Epithelial cell of esophagus (primary cell): ENCODE measurements around the gene MEGF6.
A peak's percentile ranks its signal among the peaks of the same experiment; 100 is the strongest.

Source experiments
- DNase-seq: peaks from one replicate; pipeline ENCODE4 v3.0.0; 2010; ENCODE audit warnings: low read depth
- H3K4me3 ChIP-seq: 2 replicates; pipeline ENCODE4 v1.5.1; 2011; ENCODE audit warnings: mild to moderate bottlenecking, low read length, control low read depth
- TF ChIP-seq, protein P1 (sequence below): IDR thresholded peaks from 2 replicates; pipeline ENCODE4 v1.5.1; 2011; ENCODE audit warnings: low read depth, mild to moderate bottlenecking, low read length, control low read depth, inconsistent platforms; ENCODE audit not compliant: insufficient read depth; ENCODE audit errors: missing control alignments

The MEGF6 gene

DNA sequence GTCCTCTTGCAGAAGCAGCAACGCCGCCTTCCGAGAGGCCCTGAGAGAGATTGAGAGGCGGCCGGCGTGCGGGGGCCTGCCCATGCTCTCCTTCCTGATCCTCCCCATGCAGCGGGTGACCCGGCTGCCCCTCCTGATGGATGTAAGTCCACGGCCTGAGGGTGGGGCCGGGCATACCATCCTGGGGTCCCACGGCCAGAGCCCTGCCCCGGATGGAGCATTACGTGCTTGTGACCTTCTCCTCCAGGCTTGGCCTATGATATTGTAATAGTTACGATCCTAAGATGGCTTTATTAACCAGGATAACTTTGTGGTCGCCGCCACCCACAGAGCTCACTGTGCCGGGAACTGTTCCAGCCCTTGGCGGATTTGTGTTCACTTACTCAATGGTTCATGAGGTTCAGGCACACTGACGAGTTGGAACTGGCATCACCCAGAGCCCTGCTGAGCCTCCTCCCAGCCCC is 137.9 kb downstream of the MEGF6 start:
- peak; percentile 93 for DNase-seq
- TF ChIP-seq, protein P1, sequence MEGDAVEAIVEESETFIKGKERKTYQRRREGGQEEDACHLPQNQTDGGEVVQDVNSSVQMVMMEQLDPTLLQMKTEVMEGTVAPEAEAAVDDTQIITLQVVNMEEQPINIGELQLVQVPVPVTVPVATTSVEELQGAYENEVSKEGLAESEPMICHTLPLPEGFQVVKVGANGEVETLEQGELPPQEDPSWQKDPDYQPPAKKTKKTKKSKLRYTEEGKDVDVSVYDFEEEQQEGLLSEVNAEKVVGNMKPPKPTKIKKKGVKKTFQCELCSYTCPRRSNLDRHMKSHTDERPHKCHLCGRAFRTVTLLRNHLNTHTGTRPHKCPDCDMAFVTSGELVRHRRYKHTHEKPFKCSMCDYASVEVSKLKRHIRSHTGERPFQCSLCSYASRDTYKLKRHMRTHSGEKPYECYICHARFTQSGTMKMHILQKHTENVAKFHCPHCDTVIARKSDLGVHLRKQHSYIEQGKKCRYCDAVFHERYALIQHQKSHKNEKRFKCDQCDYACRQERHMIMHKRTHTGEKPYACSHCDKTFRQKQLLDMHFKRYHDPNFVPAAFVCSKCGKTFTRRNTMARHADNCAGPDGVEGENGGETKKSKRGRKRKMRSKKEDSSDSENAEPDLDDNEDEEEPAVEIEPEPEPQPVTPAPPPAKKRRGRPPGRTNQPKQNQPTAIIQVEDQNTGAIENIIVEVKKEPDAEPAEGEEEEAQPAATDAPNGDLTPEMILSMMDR = no peak
- H3K4me3 ChIP-seq = no peak overlapping the region

GRCh38 chr1:3472906-3473305 is 138.4 kb downstream of the MEGF6 start:
- TF ChIP-seq, protein P1 = no peak
- DNase-seq = no peak
- no peak overlapping the region for H3K4me3 ChIP-seq

GRCh38 chr1:3472088-3472850 is 139.0 kb downstream of the MEGF6 start:
- TF ChIP-seq, protein P1 = no peak
- no peak overlapping the region for H3K4me3 ChIP-seq
- DNase-seq = no peak

GRCh38 chr1:3471356-3472087 is 139.8 kb downstream of the MEGF6 start:
- TF ChIP-seq, protein P1 = peak; percentile 45
- no peak overlapping the region for H3K4me3 ChIP-seq
- peak; percentile 51 for DNase-seq

DNA sequence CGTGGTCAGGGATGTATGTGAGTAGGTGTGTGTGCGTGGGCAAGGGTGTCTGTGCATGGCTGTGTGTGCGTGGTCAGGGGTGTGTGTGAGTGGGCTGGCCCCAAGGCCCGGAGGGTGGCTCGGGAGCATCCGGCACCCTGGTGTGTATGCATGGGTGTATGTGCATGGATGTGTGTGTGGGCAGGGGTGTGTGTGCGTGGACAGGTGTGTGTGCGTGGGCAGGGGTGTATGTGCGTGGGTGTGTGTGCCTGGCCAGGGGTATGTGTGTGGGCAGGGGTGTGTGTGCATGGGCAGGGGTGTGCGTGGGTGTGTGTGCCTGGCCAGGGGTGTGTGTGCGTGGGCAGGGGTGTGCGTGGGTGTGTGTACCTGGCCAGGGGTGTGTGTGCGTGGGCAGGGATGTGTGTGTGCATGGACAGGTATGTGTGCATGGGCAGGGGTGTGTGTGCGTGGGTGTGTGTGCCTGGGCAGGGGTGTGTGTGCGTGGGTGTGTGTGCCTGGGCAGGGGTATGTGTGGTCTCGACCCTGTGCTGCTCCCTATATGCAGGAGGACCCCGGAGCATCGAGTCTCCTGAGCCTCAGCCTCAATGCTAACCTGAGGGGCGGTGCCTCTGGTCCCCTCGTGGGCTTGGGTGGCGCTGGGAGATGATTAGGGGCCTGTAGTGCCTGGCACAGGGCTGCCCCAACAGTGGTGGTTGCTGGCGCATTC is 140.5 kb downstream of the MEGF6 start:
- no peak overlapping the region for H3K4me3 ChIP-seq
- no peak for DNase-seq
- TF ChIP-seq, protein P1 = no peak

DNA sequence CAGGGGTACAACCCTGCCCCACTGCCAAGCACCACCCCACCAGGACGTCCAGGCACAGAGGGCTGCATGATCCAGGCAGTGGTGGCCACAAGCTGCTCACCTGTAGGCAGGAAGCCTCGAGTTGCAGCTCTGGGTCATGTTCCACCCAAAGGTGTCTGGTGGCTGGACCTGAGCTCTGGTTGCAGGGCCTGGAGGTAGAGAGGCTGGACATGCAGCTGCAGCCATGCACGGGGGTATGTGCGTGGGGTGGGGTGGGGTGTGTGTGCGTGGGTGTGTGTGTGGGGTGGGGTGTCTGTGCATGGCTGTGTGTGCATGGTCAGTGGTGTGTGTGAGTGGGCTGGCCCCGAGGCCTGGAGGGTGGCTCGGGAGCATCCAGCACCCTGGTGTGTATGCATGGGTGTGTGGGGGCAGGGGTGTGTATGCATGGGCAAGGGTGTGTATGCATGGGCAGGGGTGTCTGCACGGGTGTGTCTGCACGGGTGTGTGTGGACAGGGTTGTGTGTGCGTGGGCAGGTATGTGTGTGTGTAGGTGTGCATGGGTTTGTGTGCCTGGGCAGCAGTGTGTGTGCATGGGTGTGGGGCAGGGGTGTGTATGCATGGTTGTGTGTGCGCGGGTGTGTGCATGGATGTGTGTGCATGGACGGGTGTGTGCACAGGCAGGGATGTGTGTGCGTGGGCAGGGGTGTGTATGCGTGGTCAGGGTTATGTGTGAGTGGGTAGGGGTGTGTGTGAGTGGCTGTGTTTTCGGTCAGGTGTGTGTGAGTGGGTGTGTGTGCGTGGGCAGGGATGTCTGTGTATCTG is 141.3 kb downstream of the MEGF6 start:
- TF ChIP-seq, protein P1 = no peak

More for the DNA sequence above, 141.3 kb downstream of the MEGF6 start:
- no peak for DNase-seq
- H3K4me3 ChIP-seq = no peak overlapping the region
